HCT116 (cell line): Measurements from ENCODE around the gene ABCG1. TPM values are rescaled to one million over a fixed set of nuclear protein-coding genes. Genes with fewer than 3 reads are reported as not detected.

Experiments used
- ATAC-seq: fragments of 200-7000 bp; cut with Tn5 transposase; 2 replicates; pipeline ENCODE4 v1.9.1; 2020; ENCODE audit warnings: mild to moderate bottlenecking, moderate library complexity
- BruUV-seq: library from RNA; stranded (reverse); fragments of 400-500 nt; replicated peaks from 2 replicates; lab custom pipeline; 2021; lab: Mats Ljungman, UMichigan
- CTCF ChIA-PET: fragments of 300-600 bp; sonication (Branson Sonifier 250); formaldehyde crosslinking; loops from one replicate; lab custom pipeline; 2021; ENCODE audit warnings: antibody characterized with exemption; lab: Charles Lee
- POLR2A ChIA-PET: fragments of 300-600, 350-600 bp; sonication (Branson Sonifier 250); formaldehyde crosslinking; loops from one replicate; lab custom pipeline; 2021; ENCODE audit warnings: antibody characterized with exemption; lab: Charles Lee
- RAD21 ChIA-PET, 2 experiments: fragments of 300-600 bp; sonication (Branson Sonifier 250); formaldehyde crosslinking; loops; one replicate each; lab custom pipeline; 2023; ENCODE audit warnings: low total read pairs in 2 of 2; ENCODE audit not compliant: uncharacterized antibody in 2 of 2, unreplicated experiment in 2 of 2, low non-redundant PET in 1 of 2; lab: Charles Lee
- DNase-seq: peaks from one replicate; pipeline ENCODE4 v3.0.0-alpha.2; 2010; ENCODE audit warnings: low read depth, low spot score
- H2AFZ ChIP-seq: fragments of 200-600 bp; shearing (Covaris generic), sonication (generic); 2 replicates; pipeline ENCODE4 v1.6.1; 2017; ENCODE audit warnings: low read depth, mixed run types, mixed read lengths, antibody characterized with exemption, low read length; ENCODE audit not compliant: poor library complexity, severe bottlenecking
- H3K27ac ChIP-seq: 2 replicates; pipeline ENCODE4 v1.5.1; 2012; ENCODE audit warnings: low read depth, low read length
- H3K27me3 ChIP-seq: fragments of 200-600 bp; sonication (generic); 2 replicates; pipeline ENCODE4 v1.6.1; 2016; ENCODE audit warnings: mixed run types, low read length, mixed read lengths; ENCODE audit not compliant: insufficient read depth
- H3K36me3 ChIP-seq, 2 experiments: fragments of 200-500 bp in 1 of 2; fragments of 200-600 bp in 1 of 2; sonication (Bioruptor generic) in 1 of 2; sonication (generic) in 1 of 2; 2 replicates each; pipeline versions ENCODE4 v1.5.1 to v1.6.1; 2014 to 2016; ENCODE audit warnings: low read length in 2 of 2, inconsistent platforms in 1 of 2, mixed read lengths in 1 of 2, mixed run types in 1 of 2; ENCODE audit not compliant: insufficient read depth in 2 of 2, control insufficient read depth in 1 of 2
- H3K4me1 ChIP-seq, 2 experiments: fragments of 200-600 bp in 1 of 2; sonication (generic) in 1 of 2; 2 replicates each; pipeline versions ENCODE4 v1.5.1 to v1.6.1; 2012 to 2017; ENCODE audit warnings: low read length in 2 of 2, inconsistent platforms in 1 of 2, mild to moderate bottlenecking in 1 of 2, mixed read lengths in 1 of 2, mixed run types in 1 of 2, moderate library complexity in 1 of 2; ENCODE audit not compliant: insufficient read depth in 2 of 2, control insufficient read depth in 1 of 2
- H3K4me2 ChIP-seq: fragments of 200-600 bp; sonication (generic); 2 replicates; pipeline ENCODE4 v1.6.1; 2017; ENCODE audit warnings: mixed run types, low read length, mixed read lengths
- H3K4me3 ChIP-seq, 2 experiments: fragments of 200-600 bp in 1 of 2; sonication (generic) in 1 of 2; replicated peaks in 1 of 2; 2 replicates each; pipeline ENCODE4 v1.5.1; 2011 to 2016; ENCODE audit warnings: low read length in 2 of 2, control low read depth in 1 of 2, low read depth in 1 of 2, mild to moderate bottlenecking in 1 of 2, mixed read lengths in 1 of 2, mixed run types in 1 of 2
- H3K79me2 ChIP-seq: fragments of 200-600 bp; sonication (generic); 2 replicates; pipeline ENCODE4 v1.6.1; 2017; ENCODE audit warnings: mild to moderate bottlenecking, mixed run types, low read length, moderate library complexity, mixed read lengths; ENCODE audit not compliant: insufficient read depth
- H3K9ac ChIP-seq: fragments of 200-600 bp; sonication (generic); 2 replicates; pipeline ENCODE4 v1.6.1; 2016; ENCODE audit warnings: low read length, mixed read lengths
- H3K9me2 ChIP-seq: fragments of 200-600 bp; sonication (generic), shearing (Covaris generic); 2 replicates; pipeline ENCODE4 v1.6.1; 2017; ENCODE audit warnings: mixed run types, mild to moderate bottlenecking, moderate library complexity; ENCODE audit not compliant: insufficient read depth
- H3K9me3 ChIP-seq, 2 experiments: fragments of 200-500 bp in 1 of 2; fragments of 200-600 bp in 1 of 2; sonication (Bioruptor generic) in 1 of 2; sonication (generic) in 1 of 2; 2 replicates each; pipeline ENCODE4 v1.6.1; 2014 to 2017; ENCODE audit warnings: low read length in 2 of 2, mixed read lengths in 2 of 2, inconsistent platforms in 1 of 2, low read depth in 1 of 2, mild to moderate bottlenecking in 1 of 2, mixed run types in 1 of 2, moderate library complexity in 1 of 2; ENCODE audit not compliant: control insufficient read depth in 1 of 2, insufficient read depth in 1 of 2
- H4K20me1 ChIP-seq: fragments of 200-600 bp; sonication (generic), shearing (Covaris generic); 2 replicates; pipeline ENCODE4 v1.6.1; 2017; ENCODE audit warnings: mixed run types, mild to moderate bottlenecking, moderate library complexity; ENCODE audit not compliant: insufficient read depth
- CBX3 ChIP-seq: IDR thresholded peaks from 2 replicates; pipeline ENCODE4 v1.6.1; 2012; ENCODE audit warnings: low read depth
- CEBPB ChIP-seq: IDR thresholded peaks from 2 replicates; pipeline ENCODE4 v1.6.1; 2012; ENCODE audit warnings: low read depth
- ELF1 ChIP-seq: IDR thresholded peaks from 2 replicates; pipeline ENCODE4 v1.6.1; 2012; ENCODE audit warnings: low read depth, borderline replicate concordance
- EZH2 ChIP-seq: fragments of 200-600 bp; sonication (generic); IDR thresholded peaks from 2 replicates; pipeline ENCODE4 v1.6.1; 2017; ENCODE audit warnings: antibody characterized with exemption, mixed run types
- POLR2AphosphoS5 ChIP-seq: IDR thresholded peaks from 2 replicates; pipeline ENCODE4 v1.6.1; 2011; ENCODE audit warnings: mild to moderate bottlenecking, low read depth, low read length, moderate library complexity
- RAD21 ChIP-seq: IDR thresholded peaks from 2 replicates; pipeline ENCODE4 v1.6.1; 2012; ENCODE audit warnings: low read depth, mild to moderate bottlenecking
- REST ChIP-seq: IDR thresholded peaks from 2 replicates; pipeline ENCODE4 v1.6.1; 2012; ENCODE audit warnings: low read depth
- SIN3A ChIP-seq: IDR thresholded peaks from 2 replicates; pipeline ENCODE4 v1.6.1; 2012; ENCODE audit warnings: low read depth
- SRF ChIP-seq: IDR thresholded peaks from 2 replicates; pipeline ENCODE4 v1.6.1; 2012; ENCODE audit warnings: low read depth
- TCF7L2 ChIP-seq: IDR thresholded peaks from 2 replicates; pipeline ENCODE4 v1.7.0; 2011; ENCODE audit warnings: borderline replicate concordance, inconsistent platforms; ENCODE audit not compliant: insufficient read depth, insufficient read length; ENCODE audit errors: extremely low read depth
- YY1 ChIP-seq: IDR thresholded peaks from 2 replicates; pipeline ENCODE4 v1.6.1; 2011; ENCODE audit warnings: low read length, low read depth, moderate library complexity, mild to moderate bottlenecking; ENCODE audit not compliant: insufficient replicate concordance; ENCODE audit errors: extremely low read depth
- ZBTB33 ChIP-seq: IDR thresholded peaks from 2 replicates; pipeline ENCODE4 v1.6.1; 2011; ENCODE audit warnings: mild to moderate bottlenecking, low read length, moderate library complexity; ENCODE audit not compliant: insufficient replicate concordance; ENCODE audit errors: extremely low read depth
- ZFX ChIP-seq: fragments of 450-650 bp; IDR thresholded peaks from 2 replicates; pipeline ENCODE4 v1.6.1; 2017
- ZNF274 ChIP-seq: fragments of 200-500 bp; sonication (Bioruptor generic); IDR thresholded peaks from 2 replicates; pipeline ENCODE4 v1.6.1; 2014; ENCODE audit warnings: mild to moderate bottlenecking, low read depth, low read length, inconsistent platforms
- intact Hi-C: fragments of 100-400 bp; cut with micrococcal nuclease; formaldehyde crosslinking; loops from 2 replicates; pipeline ENCODE4 v1.10.0; 2022
- total RNA-seq: library from RNA; stranded (reverse); gene quantifications from one replicate; pipeline ENCODE4 v1.2.1, GENCODE V29; 2021; ENCODE audit not compliant: unreplicated experiment
- TF ChIP-seq, protein P1 (sequence below): IDR thresholded peaks from 2 replicates; pipeline ENCODE4 v1.6.1; 2012

ABCG1 gene
- total RNA-seq, 1 experiment from 2014 or later = 1.6 TPM

DNA sequence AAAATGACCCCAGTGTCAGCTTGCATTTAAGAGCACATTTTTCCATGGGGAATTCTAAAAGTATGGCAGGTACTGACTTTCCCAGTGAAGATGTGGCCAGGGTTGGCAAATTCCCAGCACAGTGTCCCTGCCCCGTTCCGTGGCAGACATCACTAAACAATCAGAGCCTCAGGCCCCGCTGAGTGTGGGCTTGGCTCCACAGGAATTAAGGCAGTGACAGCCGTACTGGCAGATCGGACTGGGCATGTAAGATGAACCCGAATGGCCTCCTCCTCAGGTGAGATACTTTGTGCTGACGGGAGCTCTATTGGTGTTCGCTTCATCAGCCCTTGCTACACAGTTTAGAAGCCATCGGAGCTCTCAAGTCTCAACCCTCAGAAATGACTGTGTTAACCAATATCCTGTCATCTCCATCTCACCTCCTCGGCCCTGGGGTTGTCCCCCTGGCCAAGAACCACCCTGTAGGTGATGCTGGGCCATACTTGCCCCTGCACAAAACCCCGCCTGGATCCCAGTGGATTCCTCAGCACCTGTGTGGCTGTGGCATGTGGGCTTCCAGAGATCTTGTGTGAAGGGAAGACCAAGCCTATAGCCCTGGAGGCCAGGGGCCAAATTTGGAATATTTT lies 29.0 kb upstream of the ABCG1 start:
- TF ChIP-seq POLR2AphosphoS5 = no peak
- no peak for TF ChIP-seq REST
- no peak for TF ChIP-seq ZFX
- TF ChIP-seq SRF = no peak
- no peak for TF ChIP-seq EZH2
- TF ChIP-seq, protein P1, sequence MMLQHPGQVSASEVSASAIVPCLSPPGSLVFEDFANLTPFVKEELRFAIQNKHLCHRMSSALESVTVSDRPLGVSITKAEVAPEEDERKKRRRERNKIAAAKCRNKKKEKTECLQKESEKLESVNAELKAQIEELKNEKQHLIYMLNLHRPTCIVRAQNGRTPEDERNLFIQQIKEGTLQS = no peak
- no peak for TF ChIP-seq ZNF274
- no peak for TF ChIP-seq YY1
- no peak for TF ChIP-seq RAD21
- no peak for TF ChIP-seq CBX3
- no peak for TF ChIP-seq ELF1
- no peak for TF ChIP-seq SIN3A
- TF ChIP-seq CEBPB = no peak
- TF ChIP-seq ZBTB33 = no peak
- no peak for TF ChIP-seq TCF7L2
- CTCF ChIA-PET = interaction anchor here (1.1 kb wide), 1 partner anchor 45 kb away, joined by 3 read pairs; no protein-coding TSS in a partner anchor
- no peaks in the 10 kb centered on the region for H3K9me2 ChIP-seq
- no peak overlapping the region for H3K9ac ChIP-seq
- H3K9me3 ChIP-seq = no peaks in the 10 kb centered on the region
- RAD21 ChIA-PET = no interaction called here
- POLR2A ChIA-PET = interaction anchor here (1.2 kb wide), 1 partner anchor 9 kb away, joined by 4 read pairs; no protein-coding TSS in a partner anchor
- H2AFZ ChIP-seq = no peak overlapping the region
- BruUV-seq = no TSS peak
- H3K27me3 ChIP-seq = no peaks in the 10 kb centered on the region
- H3K4me2 ChIP-seq = no peak overlapping the region
- no peaks in the 10 kb centered on the region for H4K20me1 ChIP-seq
- H3K4me3 ChIP-seq = no peak overlapping the region
- ATAC-seq (no peak), DNase-seq (no peak)
- H3K79me2 ChIP-seq = no peaks in the 10 kb centered on the region
- no peaks in the 10 kb centered on the region for H3K4me1 ChIP-seq
- intact Hi-C loops = no loop called here
- H3K36me3 ChIP-seq = no peaks in the 10 kb centered on the region
- no peak overlapping the region for H3K27ac ChIP-seq
